ENCODE results near the gene CCDC142. TPM values are rescaled to one million over a fixed set of nuclear protein-coding genes. Genes with fewer than 3 reads are reported as not detected.
A peak's percentile ranks its signal among the peaks of the same experiment; 100 is the strongest.

The CCDC142 gene
- total and polyA plus RNA-seq, 2 donors (not counting 1 experiment from before 2014, with no cell fraction given), result 13.0 to 61.6 TPM

- no peaks in the 10 kb centered on the region for H3K36me3 ChIP-seq (replicated peaks in 1 of 2; ENCODE audit: control extremely low read depth in 1 of 2, control insufficient read depth in 1 of 2, extremely low read depth in 1 of 2, insufficient read depth in 2 of 2, low read length in 1 of 2)
- POLR2A ChIA-PET, result interaction anchor here (1.1 to 1.3 kb wide), 2 partner anchors 13 to 20 kb away, joined by 3 to 4 read pairs; partner anchors contain the start of genes C2orf81, INO80B and WDR54
- Mint-ChIP-seq H3K9me3 (ENCODE audit: insufficient read depth) (no peaks in the 10 kb centered on the region), H3K4me1 (peaks cover 44% of the 10 kb centered on the region), H3K27ac (no peak overlapping the region), H3K4me3 (peak overlapping the region; percentile 83), H3K27me3 (peaks cover 19% of the 10 kb centered on the region)
- DNase-seq (no peak), ATAC-seq (ENCODE audit: low read depth) (no peak)
- H3K9ac ChIP-seq (ENCODE audit: low read length), result peak overlapping the region; percentile 57
- 59% methylated on average over 33 of the region's 33 CpGs for whole genome bisulfite sequencing (ENCODE audit: insufficient coverage)
- H3K4me2 ChIP-seq (replicated peaks; ENCODE audit: low read depth, low read length, poor library complexity, severe bottlenecking), result peak overlapping the region; percentile 95
- H3K4me1 ChIP-seq (ENCODE audit: control insufficient read depth in 2 of 2, insufficient read depth in 2 of 2, low read length in 2 of 2), result peaks cover 36 to 46% of the 10 kb centered on the region in 2 donors
- no peak overlapping the region for H3K27ac ChIP-seq (ENCODE audit: low read length in 2 of 2)
- peak overlapping the region; percentile 81 for H2AFZ ChIP-seq (ENCODE audit: insufficient read depth, low read depth, low read length, poor library complexity, severe bottlenecking)
- peak overlapping the region in 4 of 5 experiments; percentile 31 to 60 (median 52) for H3K4me3 ChIP-seq (ENCODE audit: control extremely low read depth in 1 of 5, extremely low read depth in 1 of 5, insufficient read depth in 1 of 5, low read depth in 2 of 5, low read length in 4 of 5)
- CTCF ChIA-PET, result interaction anchor here (1.0 kb wide), 1 partner anchor 91 kb away, joined by 4 read pairs; no protein-coding TSS in a partner anchor
- TF ChIP-seq CTCF (IDR thresholded peaks at IDR 0.05) (no peak), EZH2 (IDR thresholded peaks at IDR 0.05; ENCODE audit: borderline replicate concordance, insufficient read depth, low read depth, low read length, poor library complexity, severe bottlenecking) (no peak)
- intact Hi-C loops (cut with micrococcal nuclease), result no loop called here
- H3K27me3 ChIP-seq (replicated peaks in 1 of 4; ENCODE audit: control extremely low read depth in 1 of 4, control insufficient read depth in 3 of 4, insufficient read depth in 4 of 4, low read length in 3 of 4), result peaks cover 0 to 43% (median 13%) of the 10 kb centered on the region in 4 experiments
- H4K20me1 ChIP-seq (ENCODE audit: control insufficient read depth, insufficient read depth, low read length, poor library complexity, severe bottlenecking), result no peaks in the 10 kb centered on the region
- H3K79me2 ChIP-seq (ENCODE audit: control insufficient read depth, insufficient read depth, low read length), result no peaks in the 10 kb centered on the region
- peaks cover 0 to 9% (median 0%) of the 10 kb centered on the region in 3 donors for H3K9me3 ChIP-seq (ENCODE audit: control extremely low read depth in 1 of 3, control insufficient read depth in 2 of 3, insufficient read depth in 1 of 3, low read length in 2 of 3)
These were observed 41.6 kb downstream of the CCDC142 start for GRCh38 chr2:74441170-74441689.
